Neural crest cell (in vitro differentiated cells): ENCODE results near the gene CAPN9. TPM values are rescaled to one million over a fixed set of nuclear protein-coding genes. Genes with fewer than 3 reads are reported as not detected.

Experiments
- DNase-seq: peaks from one replicate; pipeline ENCODE4 v3.0.0; 2021; ENCODE audit warnings: low read depth, mixed read lengths, low spot score
- H3K27ac Mint-ChIP-seq: one replicate; pipeline ENCODE4 v1.8.0; 2021; ENCODE audit warnings: mild to moderate bottlenecking, mixed read lengths; ENCODE audit not compliant: unreplicated experiment
- H3K27me3 Mint-ChIP-seq: 2 replicates; pipeline ENCODE4 v1.8.0; 2021; ENCODE audit warnings: low read depth, mild to moderate bottlenecking, mixed read lengths
- H3K36me3 Mint-ChIP-seq: 2 replicates; pipeline ENCODE4 v1.8.0; 2021; ENCODE audit warnings: low read depth, mild to moderate bottlenecking, mixed read lengths
- H3K4me1 Mint-ChIP-seq: 2 replicates; pipeline ENCODE4 v1.8.0; 2021; ENCODE audit warnings: mixed read lengths
- H3K4me3 Mint-ChIP-seq: one replicate; pipeline ENCODE4 v1.8.0; 2021; ENCODE audit warnings: mild to moderate bottlenecking, mixed read lengths
- H3K9me3 Mint-ChIP-seq: 2 replicates; pipeline ENCODE4 v1.8.0; 2021; ENCODE audit warnings: mixed read lengths
- total RNA-seq: library from RNA; stranded (reverse); gene quantifications from 2 replicates; pipeline ENCODE4 v1.2.1, GENCODE V29; 2021
- TF ChIP-seq, protein P1 (sequence below): fragments of 200-600 bp; sonication (generic); conservative IDR thresholded peaks from 2 replicates; pipeline ENCODE4 v1.5.0; 2021; ENCODE audit warnings: antibody characterized with exemption, mild to moderate bottlenecking

CAPN9 gene
- total RNA-seq, 1 donor from 2014 or later, result 4.0 TPM

DNA sequence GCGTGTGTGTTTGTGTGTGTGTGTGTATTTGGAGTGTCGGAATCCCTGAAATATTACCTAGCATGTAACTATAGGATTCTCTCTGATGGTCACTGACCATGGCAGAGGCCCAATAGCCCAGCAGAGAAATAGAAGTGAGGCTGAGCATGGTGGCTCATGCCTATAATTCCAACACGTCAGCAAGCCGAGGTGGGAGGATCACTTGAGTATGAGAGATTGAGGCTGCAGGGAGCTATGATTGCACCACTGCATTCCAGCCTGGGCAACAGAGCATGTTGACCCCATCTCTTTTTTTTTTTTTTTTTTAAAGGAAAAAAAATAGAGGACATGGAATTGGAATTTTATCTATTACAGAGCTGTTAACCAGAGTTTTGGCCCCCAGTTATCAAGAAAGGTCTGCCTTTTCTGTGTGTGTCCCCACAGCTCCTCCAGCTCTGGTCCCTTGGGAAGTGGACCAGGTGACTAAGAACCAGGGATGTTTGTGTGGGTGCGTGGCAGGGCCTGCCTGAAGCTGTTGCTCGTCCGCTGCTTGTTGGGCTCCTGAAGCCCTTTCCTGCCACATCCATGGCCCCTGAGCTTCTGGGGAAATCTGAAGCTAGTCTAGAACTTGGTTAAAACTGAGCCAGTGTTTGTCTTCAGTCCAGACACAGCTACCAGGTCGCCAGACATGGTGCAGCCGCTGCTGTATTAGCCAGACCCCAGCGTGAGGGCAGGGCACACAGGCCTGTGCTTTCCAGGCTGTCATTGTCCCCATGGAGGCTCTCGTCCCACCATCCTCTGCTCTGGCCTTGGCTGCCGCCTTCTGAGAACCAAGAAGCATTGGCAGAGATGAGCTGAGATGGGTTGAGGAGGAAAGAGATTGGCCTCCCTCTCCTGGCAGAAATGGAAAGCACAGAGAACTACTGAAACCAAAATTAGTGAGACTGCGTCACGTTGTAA is 25.5 kb downstream of the CAPN9 start:
- no peaks in the 10 kb centered on the region for H3K9me3 Mint-ChIP-seq
- H3K36me3 Mint-ChIP-seq, result no peaks in the 10 kb centered on the region
- H3K27me3 Mint-ChIP-seq, result no peaks in the 10 kb centered on the region
- H3K4me1 Mint-ChIP-seq, result no peaks in the 10 kb centered on the region
- TF ChIP-seq, protein P1, sequence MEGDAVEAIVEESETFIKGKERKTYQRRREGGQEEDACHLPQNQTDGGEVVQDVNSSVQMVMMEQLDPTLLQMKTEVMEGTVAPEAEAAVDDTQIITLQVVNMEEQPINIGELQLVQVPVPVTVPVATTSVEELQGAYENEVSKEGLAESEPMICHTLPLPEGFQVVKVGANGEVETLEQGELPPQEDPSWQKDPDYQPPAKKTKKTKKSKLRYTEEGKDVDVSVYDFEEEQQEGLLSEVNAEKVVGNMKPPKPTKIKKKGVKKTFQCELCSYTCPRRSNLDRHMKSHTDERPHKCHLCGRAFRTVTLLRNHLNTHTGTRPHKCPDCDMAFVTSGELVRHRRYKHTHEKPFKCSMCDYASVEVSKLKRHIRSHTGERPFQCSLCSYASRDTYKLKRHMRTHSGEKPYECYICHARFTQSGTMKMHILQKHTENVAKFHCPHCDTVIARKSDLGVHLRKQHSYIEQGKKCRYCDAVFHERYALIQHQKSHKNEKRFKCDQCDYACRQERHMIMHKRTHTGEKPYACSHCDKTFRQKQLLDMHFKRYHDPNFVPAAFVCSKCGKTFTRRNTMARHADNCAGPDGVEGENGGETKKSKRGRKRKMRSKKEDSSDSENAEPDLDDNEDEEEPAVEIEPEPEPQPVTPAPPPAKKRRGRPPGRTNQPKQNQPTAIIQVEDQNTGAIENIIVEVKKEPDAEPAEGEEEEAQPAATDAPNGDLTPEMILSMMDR, result peak; percentile 49
- no peak overlapping the region for H3K4me3 Mint-ChIP-seq
- DNase-seq, result no peak
- no peak overlapping the region for H3K27ac Mint-ChIP-seq

DNA sequence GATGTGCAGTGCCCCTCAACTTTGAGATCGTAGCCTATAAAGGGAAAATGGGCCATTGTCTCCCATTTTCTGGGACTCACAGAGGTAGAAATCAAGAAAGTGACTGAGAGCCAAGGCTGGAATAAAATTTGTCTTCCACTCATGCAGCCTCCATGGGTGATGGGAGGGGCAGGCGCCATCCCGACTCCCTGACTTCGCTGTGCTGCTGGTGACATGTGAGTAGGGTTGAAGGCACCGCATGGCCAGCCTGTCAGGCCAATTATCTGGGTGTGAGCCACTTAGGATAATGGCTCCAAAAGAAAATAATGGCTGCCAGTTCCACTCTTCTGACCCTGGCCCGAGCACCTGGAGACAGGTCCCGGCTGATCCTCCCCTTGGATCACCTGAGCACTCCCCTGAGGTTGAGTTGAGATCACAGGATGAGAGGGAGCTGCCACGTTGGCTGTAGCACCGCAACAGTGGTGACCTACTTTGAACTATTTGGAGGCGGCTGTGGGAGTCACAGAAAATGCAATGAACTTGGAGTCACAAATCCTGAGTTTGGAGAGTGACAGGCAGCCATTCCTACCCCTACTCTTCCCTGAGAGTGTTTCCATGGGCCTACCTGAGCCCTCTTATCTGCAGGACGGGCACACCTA is 26.3 kb downstream of the CAPN9 start:
- H3K4me1 Mint-ChIP-seq, result no peaks in the 10 kb centered on the region
- no peaks in the 10 kb centered on the region for H3K27me3 Mint-ChIP-seq
- no peaks in the 10 kb centered on the region for H3K36me3 Mint-ChIP-seq
- H3K4me3 Mint-ChIP-seq, result no peak overlapping the region
- TF ChIP-seq, protein P1, result no peak
- no peak overlapping the region for H3K27ac Mint-ChIP-seq
- no peaks in the 10 kb centered on the region for H3K9me3 Mint-ChIP-seq
- DNase-seq, result no peak

DNA sequence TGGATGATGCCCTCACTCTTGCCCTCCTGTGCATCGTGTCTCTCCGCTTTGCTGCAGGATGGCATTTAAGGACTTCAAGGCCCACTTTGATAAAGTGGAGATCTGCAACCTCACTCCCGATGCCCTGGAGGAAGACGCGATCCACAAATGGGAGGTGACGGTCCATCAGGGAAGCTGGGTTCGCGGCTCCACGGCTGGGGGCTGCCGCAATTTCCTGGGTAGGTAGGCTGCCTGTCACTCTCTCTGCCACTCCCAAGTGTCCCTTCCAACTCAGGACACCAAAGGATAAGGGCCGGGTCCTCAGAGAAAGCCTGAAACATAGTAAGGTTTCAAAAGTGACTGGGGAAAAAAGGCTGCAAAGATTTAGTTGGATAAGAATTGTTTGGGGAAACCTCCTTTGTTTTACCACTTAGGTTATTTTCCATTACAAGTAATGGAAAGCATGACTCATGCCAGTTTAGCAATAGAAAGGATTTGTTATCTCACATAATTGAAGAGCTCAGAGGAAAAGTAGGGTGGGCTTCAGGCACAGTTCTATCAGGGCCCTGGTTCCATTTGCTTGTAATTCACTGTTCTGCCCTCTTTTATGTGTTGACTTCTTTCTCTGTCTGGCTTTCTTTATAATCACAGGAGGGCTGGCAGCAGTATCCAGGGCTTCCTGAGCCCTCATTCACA is 31.9 kb downstream of the CAPN9 start:
- Mint-ChIP-seq H3K4me1 (peaks cover 15% of the 10 kb centered on the region), H3K36me3 (peaks cover 2% of the 10 kb centered on the region), H3K27ac (no peak overlapping the region), H3K9me3 (peaks cover 5% of the 10 kb centered on the region), H3K27me3 (peaks cover 6% of the 10 kb centered on the region), H3K4me3 (no peak overlapping the region)
- DNase-seq, result no peak
- TF ChIP-seq, protein P1, result no peak

DNA sequence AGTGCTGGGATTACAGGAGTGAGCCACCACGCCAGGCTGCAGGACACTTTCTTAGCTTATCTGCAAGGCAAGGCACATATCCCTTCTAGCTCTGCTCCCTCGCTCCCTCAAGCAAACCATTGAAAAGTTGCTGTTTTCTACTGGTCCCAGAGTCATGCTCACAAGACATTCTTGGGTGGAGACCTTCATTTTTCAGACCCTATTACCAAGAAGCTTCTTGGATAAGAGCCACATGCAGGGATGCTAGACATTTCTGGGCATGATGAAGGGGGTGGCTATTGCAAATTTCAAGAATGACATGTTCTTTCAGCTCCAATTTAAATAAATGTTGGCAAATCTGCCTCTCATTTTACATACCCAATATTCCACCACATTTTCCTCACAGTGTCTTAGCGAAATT is 33.9 kb downstream of the CAPN9 start:
- peaks cover 29% of the 10 kb centered on the region for H3K4me1 Mint-ChIP-seq
- no peak overlapping the region for H3K27ac Mint-ChIP-seq
- H3K4me3 Mint-ChIP-seq, result no peak overlapping the region
- TF ChIP-seq, protein P1, result no peak
- DNase-seq, result no peak
- peaks cover 2% of the 10 kb centered on the region for H3K36me3 Mint-ChIP-seq
- peaks cover 11% of the 10 kb centered on the region for H3K9me3 Mint-ChIP-seq
- peaks cover 6% of the 10 kb centered on the region for H3K27me3 Mint-ChIP-seq

DNA sequence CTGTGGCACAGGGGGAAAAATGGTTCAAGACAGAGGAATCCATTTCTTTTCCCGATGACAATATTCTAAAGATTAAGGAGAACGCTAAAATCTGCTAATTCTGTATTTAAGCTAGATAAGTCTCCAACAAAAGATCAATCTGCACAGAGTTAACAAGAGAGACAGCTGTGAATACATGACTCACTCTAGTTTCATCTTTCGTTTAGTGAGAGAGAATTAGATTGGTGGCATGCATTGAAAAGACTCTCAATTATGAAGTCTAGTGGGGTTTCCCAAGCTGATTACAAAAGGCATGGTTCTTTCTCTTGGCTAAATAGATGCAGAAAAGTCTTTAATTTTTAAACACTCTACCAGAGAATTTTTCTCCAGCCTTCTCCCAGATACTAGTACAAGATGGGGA is 34.4 kb downstream of the CAPN9 start:
- DNase-seq, result no peak
- peaks cover 6% of the 10 kb centered on the region for H3K27me3 Mint-ChIP-seq
- H3K4me3 Mint-ChIP-seq, result no peak overlapping the region
- TF ChIP-seq, protein P1, result no peak
- peaks cover 33% of the 10 kb centered on the region for H3K4me1 Mint-ChIP-seq
- H3K9me3 Mint-ChIP-seq, result peaks cover 11% of the 10 kb centered on the region
- peaks cover 2% of the 10 kb centered on the region for H3K36me3 Mint-ChIP-seq
- H3K27ac Mint-ChIP-seq, result no peak overlapping the region
